SK-N-SH (cell line): ENCODE measurements around the gene SYNGR4. TPM values are rescaled to one million over a fixed set of nuclear protein-coding genes. Genes with fewer than 3 reads are reported as not detected.

Experiments used
- CTCF ChIA-PET: fragments of 300-600, 350-600 bp; formaldehyde crosslinking; extraction: SDS; loops from one replicate; lab custom pipeline; 2021; lab: Yijun Ruan, JAX
- POLR2A ChIA-PET: fragments of 350-600 bp; sonication (Branson Sonifier 250); formaldehyde crosslinking; extraction: SDS; loops from one replicate; lab custom pipeline; 2020; ENCODE audit warnings: antibody characterized with exemption, inconsistent platforms; lab: Yijun Ruan, JAX
- DNase-seq: peaks from one replicate; pipeline ENCODE4 v3.0.0; 2012
- H2AFZ ChIP-seq: fragments of 200-600 bp; sonication (generic); 2 replicates; pipeline ENCODE4 v1.8.1; 2016; ENCODE audit warnings: antibody characterized with exemption, mild to moderate bottlenecking, low read depth
- H3F3A ChIP-seq: fragments of 200-600 bp; sonication (generic); replicated peaks from 2 replicates; pipeline ENCODE3; 2016; ENCODE audit warnings: antibody characterized with exemption, mild to moderate bottlenecking; ENCODE audit not compliant: insufficient read depth
- H3K27ac ChIP-seq, 2 experiments: fragments of 200-500 bp in 1 of 2; fragments of 200-600 bp in 1 of 2; sonication (Bioruptor generic) in 1 of 2; sonication (generic), shearing (Covaris generic) in 1 of 2; 2 replicates each; pipeline versions ENCODE4 v1.5.1 to v1.6.1; 2014 to 2016; ENCODE audit warnings: low read depth in 2 of 2, inconsistent platforms in 1 of 2, low read length in 1 of 2, mild to moderate bottlenecking in 1 of 2, mixed read lengths in 1 of 2
- H3K27me3 ChIP-seq: fragments of 200-600 bp; sonication (generic), shearing (Covaris generic); 2 replicates; pipeline ENCODE4 v1.6.1; 2016; ENCODE audit warnings: mixed run types; ENCODE audit not compliant: insufficient read depth
- H3K36me3 ChIP-seq, 2 experiments: fragments of 200-500 bp in 1 of 2; fragments of 200-600 bp in 1 of 2; sonication (Bioruptor generic) in 1 of 2; sonication (generic) in 1 of 2; replicated peaks in 1 of 2; 2 replicates each; pipeline versions ENCODE3 to v1.5.1; 2014 to 2016; ENCODE audit warnings: low read length in 1 of 2, mild to moderate bottlenecking in 1 of 2; ENCODE audit not compliant: insufficient read depth in 2 of 2, control insufficient read depth in 1 of 2
- H3K4me1 ChIP-seq, 2 experiments: fragments of 200-500 bp in 1 of 2; fragments of 200-600 bp in 1 of 2; sonication (Bioruptor generic) in 1 of 2; sonication (generic), shearing (Covaris generic) in 1 of 2; 2 replicates each; pipeline versions ENCODE4 v1.5.1 to v1.6.1; 2014 to 2016; ENCODE audit warnings: low read depth in 1 of 2, low read length in 1 of 2, mixed run types in 1 of 2; ENCODE audit not compliant: insufficient read depth in 2 of 2, control insufficient read depth in 1 of 2
- H3K4me2 ChIP-seq: fragments of 200-600 bp; sonication (generic), shearing (Covaris generic); 2 replicates; pipeline ENCODE4 v1.6.1; 2017; ENCODE audit warnings: mixed run types
- H3K4me3 ChIP-seq, 2 experiments: fragments of 200-500 bp in 1 of 2; fragments of 200-600 bp in 1 of 2; sonication (Bioruptor generic) in 1 of 2; sonication (generic), shearing (Covaris generic) in 1 of 2; 2 replicates each; pipeline versions ENCODE4 v1.5.1 to v1.8.1; 2014 to 2016; ENCODE audit warnings: low read depth in 2 of 2, inconsistent platforms in 1 of 2, low read length in 1 of 2, mild to moderate bottlenecking in 1 of 2, mixed read lengths in 1 of 2, moderate library complexity in 1 of 2
- H3K79me2 ChIP-seq: fragments of 200-600 bp; sonication (generic); 2 replicates; pipeline ENCODE4 v1.8.1; 2017; ENCODE audit warnings: mild to moderate bottlenecking; ENCODE audit not compliant: insufficient read depth
- H3K9ac ChIP-seq: fragments of 200-600 bp; sonication (generic); 2 replicates; pipeline ENCODE4 v1.6.1; 2017; ENCODE audit warnings: mixed run types
- H3K9me2 ChIP-seq: fragments of 200-600 bp; sonication (generic); 2 replicates; pipeline ENCODE4 v1.6.1; 2017; ENCODE audit warnings: mixed run types
- H3K9me3 ChIP-seq: fragments of 200-600 bp; sonication (generic); 2 replicates; pipeline ENCODE4 v1.6.1; 2017; ENCODE audit warnings: mixed run types, mild to moderate bottlenecking, moderate library complexity
- H4K20me1 ChIP-seq: fragments of 200-600 bp; sonication (generic); 2 replicates; pipeline ENCODE4 v1.6.1; 2017; ENCODE audit warnings: mild to moderate bottlenecking, mixed run types; ENCODE audit not compliant: insufficient read depth
- ELF1 ChIP-seq: IDR thresholded peaks from 2 replicates; pipeline ENCODE4 v1.4.0; 2012
- EZH2phosphoT487 ChIP-seq: fragments of 200-600 bp; sonication (generic); IDR thresholded peaks from 2 replicates; pipeline ENCODE4 v1.6.1; 2017; ENCODE audit warnings: low read depth, mixed run types, mild to moderate bottlenecking, antibody characterized with exemption, moderate library complexity, borderline replicate concordance
- FOXJ3 ChIP-seq: sonication (generic); formaldehyde crosslinking; IDR thresholded peaks from 2 replicates; pipeline ENCODE4 v1.5.1; 2020; ENCODE audit warnings: mild to moderate bottlenecking, missing genetic modification reagents
- FOXM1 ChIP-seq: IDR thresholded peaks from 2 replicates; pipeline ENCODE4 v1.4.0; 2012; ENCODE audit warnings: low read depth, mild to moderate bottlenecking
- GABPA ChIP-seq: IDR thresholded peaks from 2 replicates; pipeline ENCODE4 v1.4.0; 2012; ENCODE audit warnings: low read depth, mild to moderate bottlenecking
- IRF3 ChIP-seq: fragments of 150-350 bp; IDR thresholded peaks from 2 replicates; pipeline ENCODE4 v1.6.1; 2016; ENCODE audit warnings: mild to moderate bottlenecking, low read depth, low read length
- JUND ChIP-seq: IDR thresholded peaks from 2 replicates; pipeline ENCODE4 v1.4.0; 2012
- MAX ChIP-seq: IDR thresholded peaks from 2 replicates; pipeline ENCODE4 v1.4.0; 2012; ENCODE audit warnings: low read depth
- MEF2A ChIP-seq: IDR thresholded peaks from 2 replicates; pipeline ENCODE4 v1.4.0; 2012; ENCODE audit warnings: low read depth, borderline replicate concordance
- MXI1 ChIP-seq: IDR thresholded peaks from 2 replicates; pipeline ENCODE4 v1.6.1; 2012; ENCODE audit warnings: mild to moderate bottlenecking, low read depth, low read length, improper control_type of control experiment
- NRF1 ChIP-seq: IDR thresholded peaks from 2 replicates; pipeline ENCODE4 v1.6.1; 2012; ENCODE audit warnings: low read depth, mild to moderate bottlenecking, low read length
- POLR2AphosphoS5 ChIP-seq: IDR thresholded peaks from 2 replicates; pipeline ENCODE4 v1.6.1; 2012; ENCODE audit warnings: low read depth, low read length
- REST ChIP-seq: IDR thresholded peaks from 2 replicates; pipeline ENCODE4 v1.6.1; 2012; ENCODE audit warnings: mild to moderate bottlenecking, low read depth, low read length, moderate library complexity
- RFX5 ChIP-seq: IDR thresholded peaks from 2 replicates; pipeline ENCODE4 v1.6.1; 2012; ENCODE audit warnings: mild to moderate bottlenecking, improper control_type of control experiment, low read length
- RXRA ChIP-seq: IDR thresholded peaks from 2 replicates; pipeline ENCODE4 v1.4.0; 2012; ENCODE audit warnings: low read depth, mild to moderate bottlenecking, borderline replicate concordance
- TAF1 ChIP-seq: IDR thresholded peaks from 2 replicates; pipeline ENCODE4 v1.6.1; 2012; ENCODE audit warnings: low read depth, mild to moderate bottlenecking, low read length, moderate library complexity, borderline replicate concordance
- USF1 ChIP-seq: IDR thresholded peaks from 2 replicates; pipeline ENCODE4 v1.4.0; 2012; ENCODE audit warnings: low read depth, borderline replicate concordance
- WGBS: methylation state at CpG from one replicate; pipeline ENCODE4 v1.1.6; 2017; ENCODE audit warnings: low lambda C conversion rate; 5-methylcytosine and 5-hydroxymethylcytosine counted together
- polyA plus RNA-seq, 3 experiments: library from polyadenylated mRNA; depleted of rRNA; stranded (reverse); fragments of >200 nt; gene quantifications; 2 replicates each; pipeline ENCODE4 v1.2.3, GENCODE V29; 2012

The SYNGR4 gene
- polyA plus RNA-seq, 1 of the 3 experiments (the other 2 are of a cell fraction) = 0.08 TPM

GRCh38 chr19:48390188-48391099, 26.3 kb downstream of the SYNGR4 start (continued):
- TF ChIP-seq IRF3 = no peak
- TF ChIP-seq JUND = no peak
- TF ChIP-seq NRF1 = no peak
- TF ChIP-seq FOXJ3 (CRISPR knock-in tag) = no peak
- TF ChIP-seq TAF1 = peak; percentile 33; the same call in 1 of the 2 replicates
- TF ChIP-seq REST = 0 out of 2 replicates have a peak, but pooled peaks have one; percentile 6
- TF ChIP-seq USF1 = no peak
- TF ChIP-seq GABPA = peak; percentile 45
- TF ChIP-seq ELF1 = no peak
- TF ChIP-seq, all 33 proteins: peak for 8

GRCh38 chr19:48391100-48392005, 27.2 kb downstream of the SYNGR4 start, which contains the start of gene KDELR1:
Gene KDELR1 (minus strand): TSS chr19:48391551. CDS start chr19:48391358, 193 bp downstream.
- peaks cover 48% of the 10 kb centered on the region for H3K79me2 ChIP-seq
- TF ChIP-seq MAX (no peak), GABPA (no peak), EZH2phosphoT487 (no peak), ELF1 (no peak), FOXM1 (no peak), POLR2AphosphoS5 (peak; percentile 67), RFX5 (no peak), USF1 (no peak), MXI1 (no peak), RXRA (no peak), MEF2A (no peak)

More at GRCh38 chr19:48391100-48392005, 27.2 kb downstream of the SYNGR4 start, which contains the start of gene KDELR1:
- Histone ChIP-seq H3K9me3 (no peaks in the 10 kb centered on the region), H3K4me2 (peak within 1 kb of the TSS; percentile 98), H3K9ac (peak within 1 kb of the TSS; percentile 100), H3F3A (peaks cover 17% of the 10 kb centered on the region), H3K4me1 (peaks cover 0 to 32% of the 10 kb centered on the region in 2 experiments; a peak in 2 of 4 replicates), H3K4me3 (peak within 1 kb of the TSS; percentile 70 to 100), H2AFZ (peak within 1 kb of the TSS; percentile 88), H3K27me3 (no peaks in the 10 kb centered on the region), H3K27ac (peak within 1 kb of the TSS; percentile 80 to 89), H3K36me3 (peaks cover 12 to 29% of the 10 kb centered on the region in 2 experiments), H3K9me2 (no peaks in the 10 kb centered on the region), H4K20me1 (no peaks in the 10 kb centered on the region)
- CTCF ChIA-PET = interaction anchor here (0.6 to 2.7 kb wide), 39 partner anchors 10 to 219 kb away, joined by 3 to 41 read pairs (median 4); partner anchors contain the start of genes GRWD1, SYNGR4 and TMEM143
- DNase-seq = peak; percentile 96
- WGBS = 2% methylated on average over 15 of the region's 42 CpGs
- POLR2A ChIA-PET = interaction anchor here (0.5 to 2.0 kb wide), 5 partner anchors 11 to 875 kb away, joined by 3 to 11 read pairs (median 4); partner anchors contain the start of genes SYNGR4 and TMEM143
